BJ (cell line): Measurements from ENCODE around the gene MPP3. TPM values are rescaled to one million over a fixed set of nuclear protein-coding genes. Genes with fewer than 3 reads are reported as not detected.
"Not testable (repeated sequence)": the region's sequence is repeated elsewhere in the genome, so short reads cannot be mapped to it uniquely, and the experiment has no call there.

Source experiments
- CTCF ChIA-PET: fragments of 350-600 bp; formaldehyde crosslinking; extraction: SDS; loops from one replicate; lab custom pipeline; 2021; ENCODE audit warnings: antibody characterized with exemption, inconsistent platforms; lab: Yijun Ruan, JAX
- POLR2A ChIA-PET: fragments of 300-600 bp; sonication (Branson Sonifier 250); formaldehyde crosslinking; extraction: SDS; loops from one replicate; lab custom pipeline; 2021; ENCODE audit warnings: antibody characterized with exemption; lab: Charles Lee
- DNase-seq: peaks from one replicate; pipeline ENCODE4 v3.0.0-alpha.2; 2011; ENCODE audit warnings: low read depth
- H3K27me3 ChIP-seq: 2 replicates; pipeline ENCODE4 v1.6.0; 2011; ENCODE audit warnings: low read length; ENCODE audit not compliant: control insufficient read depth, insufficient read depth
- H3K36me3 ChIP-seq: 2 replicates; pipeline ENCODE4 v1.5.1; 2011; ENCODE audit warnings: low read length; ENCODE audit not compliant: control insufficient read depth, insufficient read depth
- H3K4me3 ChIP-seq: 2 replicates; pipeline ENCODE4 v1.5.1; 2011; ENCODE audit warnings: low read depth, mild to moderate bottlenecking, control low read depth, low read length
- CTCF ChIP-seq: IDR thresholded peaks from 2 replicates; pipeline ENCODE4 v1.5.1; 2011; ENCODE audit warnings: low read depth, mild to moderate bottlenecking, control low read depth, inconsistent platforms, low read length, moderate library complexity; ENCODE audit not compliant: insufficient read depth
- polyA plus RNA-seq: library from polyadenylated mRNA; depleted of rRNA; stranded (reverse); fragments of >200 nt; gene quantifications from 2 replicates; pipeline ENCODE4 v1.2.3, GENCODE V29; 2011

The MPP3 gene
- polyA plus RNA-seq, 1 experiment: 7.9 TPM

GRCh38 chr17:43805117-43805516, 27.8 kb downstream of the MPP3 start:
- no peak for TF ChIP-seq CTCF
- H3K36me3 ChIP-seq: peaks cover 3% of the 10 kb centered on the region; the same call in 1 of the 2 replicates
- no peak for DNase-seq
- ChIA-PET POLR2A (no interaction called here), CTCF (no interaction called here)
- H3K27me3 ChIP-seq: no peaks in the 10 kb centered on the region
- H3K4me3 ChIP-seq: no peak overlapping the region

DNA sequence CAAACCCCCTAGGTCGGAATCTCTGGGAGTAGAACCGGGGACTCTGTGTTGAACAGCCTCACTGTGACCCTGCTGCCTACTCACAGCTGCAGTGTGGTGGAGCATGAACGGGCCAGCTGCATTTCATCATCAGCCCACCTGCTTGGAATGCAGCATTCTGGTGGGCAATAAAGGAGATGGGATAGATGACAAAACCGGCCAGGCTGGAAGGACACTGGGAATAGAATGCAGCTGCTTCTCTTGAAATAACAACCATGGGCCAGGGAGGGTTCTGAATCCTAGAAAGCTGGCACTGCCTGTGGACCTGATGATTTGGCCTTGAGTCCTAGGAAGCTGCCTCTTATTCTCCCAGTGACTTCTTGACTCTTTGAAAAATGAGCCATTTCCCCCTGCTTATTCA, 29.2 kb downstream of the MPP3 start:
- no peaks in the 10 kb centered on the region for H3K27me3 ChIP-seq
- no peak for TF ChIP-seq CTCF
- ChIA-PET POLR2A (interaction anchor here (0.5 kb wide), 1 partner anchor 261 kb away, joined by 5 read pairs; no protein-coding TSS in a partner anchor), CTCF (interaction anchor here (0.8 kb wide), 1 partner anchor 76 kb away, joined by 3 read pairs; no protein-coding TSS in a partner anchor)
- no peak overlapping the region for H3K4me3 ChIP-seq
- DNase-seq: no peak
- peaks cover 3% of the 10 kb centered on the region; the same call in 1 of the 2 replicates for H3K36me3 ChIP-seq

- no peak for DNase-seq
- CTCF ChIA-PET: no interaction called here
- Histone ChIP-seq H3K4me3 (no peak overlapping the region), H3K27me3 (no peaks in the 10 kb centered on the region), H3K36me3 (peaks cover 1% of the 10 kb centered on the region; the same call in 1 of the 2 replicates)
- no peak for TF ChIP-seq CTCF
- POLR2A ChIA-PET: no interaction called here
Observed at GRCh38 chr17:43801844-43802243, 31.1 kb downstream of the MPP3 start.

GRCh38 chr17:43800736-43801135, 32.2 kb downstream of the MPP3 start:
- POLR2A ChIA-PET: no interaction called here
- Histone ChIP-seq H3K4me3 (no peak overlapping the region), H3K27me3 (no peaks in the 10 kb centered on the region), H3K36me3 (peaks cover 1% of the 10 kb centered on the region; the same call in 1 of the 2 replicates)
- DNase-seq: no peak
- CTCF ChIA-PET: no interaction called here
- TF ChIP-seq CTCF: no peak

DNA sequence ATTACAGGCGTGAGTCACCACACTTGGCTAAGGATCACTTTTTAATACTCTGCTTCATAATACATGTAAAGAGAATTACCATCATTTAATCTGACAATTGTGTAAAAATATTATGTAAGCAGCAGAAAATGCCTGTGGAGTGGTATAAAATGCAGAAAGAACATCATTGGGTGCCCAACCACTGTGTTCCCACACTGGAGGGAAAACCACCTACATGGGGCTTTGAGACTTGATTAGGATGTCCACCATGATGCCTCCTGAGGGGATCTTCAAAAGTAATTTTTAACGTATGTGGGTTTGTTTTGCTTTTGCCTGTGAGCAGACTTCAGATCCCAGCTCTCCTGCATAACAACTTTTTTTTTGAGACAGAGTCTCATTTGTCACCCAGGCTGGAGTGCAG, 33.9 kb downstream of the MPP3 start:
- POLR2A ChIA-PET: no interaction called here
- DNase-seq: no peak

GRCh38 chr17:43798024-43798423, 34.9 kb downstream of the MPP3 start:
- DNase-seq, POLR2A ChIA-PET, H3K36me3 ChIP-seq, CTCF ChIA-PET, H3K27me3 ChIP-seq, H3K4me3 ChIP-seq: not testable (repeated sequence)

More for the DNA sequence above, 33.9 kb downstream of the MPP3 start:
- Histone ChIP-seq H3K27me3 (no peaks in the 10 kb centered on the region), H3K36me3 (peaks cover 1% of the 10 kb centered on the region; the same call in 1 of the 2 replicates), H3K4me3 (no peak overlapping the region)
- no peak for TF ChIP-seq CTCF
- CTCF ChIA-PET: no interaction called here

GRCh38 chr17:43792668-43793067, 40.3 kb downstream of the MPP3 start:
- CTCF ChIA-PET, POLR2A ChIA-PET: not testable (repeated sequence)

More at GRCh38 chr17:43792668-43793067, 40.3 kb downstream of the MPP3 start:
- not testable (repeated sequence) for H3K4me3 ChIP-seq, H3K36me3 ChIP-seq, DNase-seq, H3K27me3 ChIP-seq
